SK-N-MC (cell line): ENCODE measurements around the gene FZD1.

Experiments used
- EZH2 ChIP-seq: fragments of 200-600 bp; sonication (generic); IDR thresholded peaks from one replicate; pipeline ENCODE4 v1.6.1; 2017; ENCODE audit warnings: antibody characterized with exemption
- POLR2AphosphoS5 ChIP-seq: IDR thresholded peaks from 2 replicates; pipeline ENCODE4 v1.6.1; 2012; ENCODE audit warnings: mild to moderate bottlenecking, low read depth, low read length, borderline replicate concordance

DNA sequence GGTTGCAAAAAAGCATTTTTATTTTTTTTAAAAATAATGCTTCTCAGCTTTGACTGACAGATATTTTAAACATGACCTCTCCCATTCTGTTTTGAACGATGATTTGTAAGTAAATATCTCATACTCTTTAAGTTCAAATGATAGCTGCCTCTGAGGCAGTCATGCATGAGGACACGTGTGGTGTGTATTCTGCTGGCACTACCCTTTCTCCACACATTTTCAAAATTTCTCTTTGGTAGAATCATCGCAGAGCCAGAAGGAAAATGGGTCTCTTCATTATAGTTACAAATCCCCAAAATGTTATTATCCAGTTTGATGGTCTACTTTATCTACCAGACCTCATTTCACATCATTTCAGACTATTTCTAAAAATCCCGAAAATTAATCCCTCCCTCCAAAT lies 55.1 kb downstream of the FZD1 start:
- TF ChIP-seq POLR2AphosphoS5: no peak
- TF ChIP-seq EZH2: no peak
